HepG2 (cell line): Measurements from ENCODE around the gene FALEC. TPM values are rescaled to one million over a fixed set of nuclear protein-coding genes. Genes with fewer than 3 reads are reported as not detected.

Source experiments
- HCFC1 ChIP-seq: fragments of 150-350 bp; IDR thresholded peaks from 2 replicates; pipeline ENCODE4 v1.6.1; 2014; ENCODE audit warnings: low read depth, low read length
- MYPOP ChIP-seq: sonication (generic); formaldehyde crosslinking; IDR thresholded peaks from 2 replicates; pipeline ENCODE4 v1.8.1; 2023; ENCODE audit warnings: mild to moderate bottlenecking, moderate library complexity, missing genetic modification reagents
- SP4 ChIP-seq: sonication (generic); formaldehyde crosslinking; IDR thresholded peaks from 2 replicates; pipeline ENCODE4 v1.8.1; 2023; ENCODE audit warnings: mild to moderate bottlenecking, missing genetic modification reagents
- TRIM22 ChIP-seq: fragments of 450-650 bp; IDR thresholded peaks from 2 replicates; pipeline ENCODE4 v1.6.1; 2017
- UBTF ChIP-seq: sonication (generic); formaldehyde crosslinking; IDR thresholded peaks from 2 replicates; pipeline ENCODE4 v1.4.0; 2020; ENCODE audit warnings: mild to moderate bottlenecking, missing genetic modification reagents
- ZBTB20 ChIP-seq: sonication (generic); formaldehyde crosslinking; IDR thresholded peaks from 2 replicates; pipeline ENCODE4 v1.8.1; 2023; ENCODE audit warnings: missing genetic modification reagents, low read depth, mild to moderate bottlenecking, borderline replicate concordance
- ZNF709 ChIP-seq: sonication (generic); formaldehyde crosslinking; IDR thresholded peaks from 2 replicates; pipeline ENCODE4 v1.5.0; 2020; ENCODE audit warnings: mild to moderate bottlenecking, missing genetic modification reagents
- ZNF720 ChIP-seq: sonication (generic); formaldehyde crosslinking; IDR thresholded peaks from 2 replicates; pipeline ENCODE4 v1.4.0; 2020; ENCODE audit warnings: missing genetic modification reagents
- ZNF777 ChIP-seq: sonication (generic); formaldehyde crosslinking; IDR thresholded peaks from 2 replicates; pipeline ENCODE4 v1.4.0; 2020; ENCODE audit warnings: missing genetic modification reagents
- polyA plus RNA-seq, 8 experiments: library from polyadenylated mRNA; depleted of rRNA in 3 of 8; stranded (reverse) in 7 of 8; unstranded in 1 of 8; fragments of >200 nt; fragmentation: Illumina TruSeq in 4 of 8; extraction: Trizol in 4 of 8; gene quantifications; 2 replicates each; pipeline versions ENCODE4 v1.2.1 to v1.2.3, GENCODE V29; 2011 to 2016; ENCODE audit warnings: low read depth in 4 of 8, missing spikeins in 1 of 8, mixed read lengths in 1 of 8; ENCODE audit not compliant: insufficient read depth in 1 of 8
- total RNA-seq, 5 experiments: library from RNA; depleted of rRNA; stranded (reverse); fragments of >200 nt; fragmentation: Illumina TruSeq; extraction: Trizol; gene quantifications; 2 replicates each; pipeline ENCODE4 v1.2.3, GENCODE V29; 2016; ENCODE audit warnings: low read depth in 1 of 5
- TF ChIP-seq, protein P1 (sequence below): sonication (generic); formaldehyde crosslinking; IDR thresholded peaks from 2 replicates; pipeline ENCODE4 v1.5.1; 2020; ENCODE audit warnings: missing genetic modification reagents, mild to moderate bottlenecking, borderline replicate concordance
- TF ChIP-seq, protein P2 (sequence below), 2 experiments: IDR thresholded peaks; 2 replicates each; pipeline ENCODE4 v1.6.1; 2011 to 2012; ENCODE audit warnings: low read length in 2 of 2, borderline replicate concordance in 1 of 2, low read depth in 1 of 2, mild to moderate bottlenecking in 1 of 2, moderate library complexity in 1 of 2
- TF ChIP-seq, protein P3 (sequence below): sonication (generic); formaldehyde crosslinking; IDR thresholded peaks from 2 replicates; pipeline ENCODE4 v1.5.0; 2020; ENCODE audit warnings: missing genetic modification reagents, mild to moderate bottlenecking, borderline replicate concordance
- TF ChIP-seq, protein P4 (sequence below): sonication (generic); formaldehyde crosslinking; conservative IDR thresholded peaks from 2 replicates; pipeline ENCODE4 v1.8.0; 2022; ENCODE audit warnings: mild to moderate bottlenecking, moderate library complexity, missing genetic modification reagents

The FALEC gene
- total and polyA plus RNA-seq, 2 of the 13 experiments (the other 11 are each of a cell fraction or from before 2014, with no cell fraction given) = 0.33 to 0.71 TPM

DNA sequence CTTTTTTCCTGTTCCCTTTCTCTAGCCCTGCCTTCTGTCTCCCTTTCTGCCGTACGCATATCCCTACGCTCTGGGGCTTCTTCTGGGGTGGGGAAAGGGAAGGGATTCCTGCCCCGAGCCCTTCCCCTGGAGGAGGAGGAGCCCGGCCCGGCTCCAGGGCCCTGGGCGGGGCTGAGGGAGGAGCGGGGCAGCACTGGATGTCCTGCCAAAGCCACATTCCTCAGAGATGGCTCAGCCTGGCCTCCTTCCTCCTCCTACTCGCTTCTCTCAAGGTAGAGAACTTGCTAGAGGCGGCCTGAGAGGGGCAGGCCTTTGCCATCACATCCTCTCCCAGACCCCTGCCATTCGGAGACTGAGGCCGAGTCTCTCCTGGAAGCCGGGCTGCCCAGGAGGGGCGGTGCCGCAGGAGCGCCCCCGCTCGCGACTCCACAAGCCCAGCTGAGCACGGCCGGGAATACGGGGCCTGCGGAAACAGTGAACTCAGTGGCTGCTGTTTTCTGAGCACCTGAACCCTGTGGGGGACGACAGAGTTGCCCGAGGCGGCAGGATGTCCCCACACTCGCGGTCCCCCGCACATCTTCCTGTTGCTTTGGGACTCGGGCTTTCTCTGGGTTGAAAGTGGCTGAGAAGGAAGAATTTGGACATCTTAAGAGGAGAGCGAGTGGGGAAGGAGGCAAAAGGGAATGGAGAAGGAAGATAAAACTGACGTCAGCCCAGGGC lies 45.9 kb downstream of the FALEC start (continued):
- TF ChIP-seq, protein P1, sequence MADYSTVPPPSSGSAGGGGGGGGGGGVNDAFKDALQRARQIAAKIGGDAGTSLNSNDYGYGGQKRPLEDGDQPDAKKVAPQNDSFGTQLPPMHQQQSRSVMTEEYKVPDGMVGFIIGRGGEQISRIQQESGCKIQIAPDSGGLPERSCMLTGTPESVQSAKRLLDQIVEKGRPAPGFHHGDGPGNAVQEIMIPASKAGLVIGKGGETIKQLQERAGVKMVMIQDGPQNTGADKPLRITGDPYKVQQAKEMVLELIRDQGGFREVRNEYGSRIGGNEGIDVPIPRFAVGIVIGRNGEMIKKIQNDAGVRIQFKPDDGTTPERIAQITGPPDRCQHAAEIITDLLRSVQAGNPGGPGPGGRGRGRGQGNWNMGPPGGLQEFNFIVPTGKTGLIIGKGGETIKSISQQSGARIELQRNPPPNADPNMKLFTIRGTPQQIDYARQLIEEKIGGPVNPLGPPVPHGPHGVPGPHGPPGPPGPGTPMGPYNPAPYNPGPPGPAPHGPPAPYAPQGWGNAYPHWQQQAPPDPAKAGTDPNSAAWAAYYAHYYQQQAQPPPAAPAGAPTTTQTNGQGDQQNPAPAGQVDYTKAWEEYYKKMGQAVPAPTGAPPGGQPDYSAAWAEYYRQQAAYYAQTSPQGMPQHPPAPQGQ (CRISPR knock-in tag) = no peak
- no peak for TF ChIP-seq ZNF720
- no peak for TF ChIP-seq HCFC1
- TF ChIP-seq UBTF = peak; percentile 83
- TF ChIP-seq SP4 (CRISPR knock-in tag) = peak; percentile 24; the same call in 1 of the 2 replicates
- TF ChIP-seq, protein P2, sequence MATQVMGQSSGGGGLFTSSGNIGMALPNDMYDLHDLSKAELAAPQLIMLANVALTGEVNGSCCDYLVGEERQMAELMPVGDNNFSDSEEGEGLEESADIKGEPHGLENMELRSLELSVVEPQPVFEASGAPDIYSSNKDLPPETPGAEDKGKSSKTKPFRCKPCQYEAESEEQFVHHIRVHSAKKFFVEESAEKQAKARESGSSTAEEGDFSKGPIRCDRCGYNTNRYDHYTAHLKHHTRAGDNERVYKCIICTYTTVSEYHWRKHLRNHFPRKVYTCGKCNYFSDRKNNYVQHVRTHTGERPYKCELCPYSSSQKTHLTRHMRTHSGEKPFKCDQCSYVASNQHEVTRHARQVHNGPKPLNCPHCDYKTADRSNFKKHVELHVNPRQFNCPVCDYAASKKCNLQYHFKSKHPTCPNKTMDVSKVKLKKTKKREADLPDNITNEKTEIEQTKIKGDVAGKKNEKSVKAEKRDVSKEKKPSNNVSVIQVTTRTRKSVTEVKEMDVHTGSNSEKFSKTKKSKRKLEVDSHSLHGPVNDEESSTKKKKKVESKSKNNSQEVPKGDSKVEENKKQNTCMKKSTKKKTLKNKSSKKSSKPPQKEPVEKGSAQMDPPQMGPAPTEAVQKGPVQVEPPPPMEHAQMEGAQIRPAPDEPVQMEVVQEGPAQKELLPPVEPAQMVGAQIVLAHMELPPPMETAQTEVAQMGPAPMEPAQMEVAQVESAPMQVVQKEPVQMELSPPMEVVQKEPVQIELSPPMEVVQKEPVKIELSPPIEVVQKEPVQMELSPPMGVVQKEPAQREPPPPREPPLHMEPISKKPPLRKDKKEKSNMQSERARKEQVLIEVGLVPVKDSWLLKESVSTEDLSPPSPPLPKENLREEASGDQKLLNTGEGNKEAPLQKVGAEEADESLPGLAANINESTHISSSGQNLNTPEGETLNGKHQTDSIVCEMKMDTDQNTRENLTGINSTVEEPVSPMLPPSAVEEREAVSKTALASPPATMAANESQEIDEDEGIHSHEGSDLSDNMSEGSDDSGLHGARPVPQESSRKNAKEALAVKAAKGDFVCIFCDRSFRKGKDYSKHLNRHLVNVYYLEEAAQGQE (IDR thresholded peaks at IDR 0.05; ENCODE audit: borderline replicate concordance in 1 of 2, low read depth in 1 of 2, low read length in 2 of 2) = peak in 1 of 2 experiments; percentile 18; a peak in 1 of 4 replicates
- TF ChIP-seq TRIM22 = no peak
- TF ChIP-seq ZBTB20 (CRISPR knock-in tag) = peak; percentile 70; the same call in 1 of the 2 replicates
- TF ChIP-seq ZNF709 (CRISPR knock-in tag) = no peak; the same call in 1 of the 2 replicates
- no peak for TF ChIP-seq ZNF777 (CRISPR knock-in tag)
- peak; percentile 76 for TF ChIP-seq MYPOP (CRISPR knock-in tag)
- TF ChIP-seq, protein P3, sequence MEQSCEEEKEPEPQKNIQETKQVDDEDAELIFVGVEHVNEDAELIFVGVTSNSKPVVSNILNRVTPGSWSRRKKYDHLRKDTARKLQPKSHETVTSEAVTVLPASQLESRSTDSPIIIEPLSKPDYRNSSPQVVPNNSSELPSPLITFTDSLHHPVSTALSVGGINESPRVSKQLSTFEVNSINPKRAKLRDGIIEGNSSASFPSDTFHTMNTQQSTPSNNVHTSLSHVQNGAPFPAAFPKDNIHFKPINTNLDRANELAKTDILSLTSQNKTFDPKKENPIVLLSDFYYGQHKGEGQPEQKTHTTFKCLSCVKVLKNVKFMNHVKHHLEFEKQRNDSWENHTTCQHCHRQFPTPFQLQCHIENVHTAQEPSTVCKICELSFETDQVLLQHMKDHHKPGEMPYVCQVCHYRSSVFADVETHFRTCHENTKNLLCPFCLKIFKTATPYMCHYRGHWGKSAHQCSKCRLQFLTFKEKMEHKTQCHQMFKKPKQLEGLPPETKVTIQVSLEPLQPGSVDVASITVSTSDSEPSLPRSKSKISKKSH (CRISPR knock-in tag) = 0 out of 2 replicates have a peak, but pooled peaks have one; percentile 13
- TF ChIP-seq, protein P4, sequence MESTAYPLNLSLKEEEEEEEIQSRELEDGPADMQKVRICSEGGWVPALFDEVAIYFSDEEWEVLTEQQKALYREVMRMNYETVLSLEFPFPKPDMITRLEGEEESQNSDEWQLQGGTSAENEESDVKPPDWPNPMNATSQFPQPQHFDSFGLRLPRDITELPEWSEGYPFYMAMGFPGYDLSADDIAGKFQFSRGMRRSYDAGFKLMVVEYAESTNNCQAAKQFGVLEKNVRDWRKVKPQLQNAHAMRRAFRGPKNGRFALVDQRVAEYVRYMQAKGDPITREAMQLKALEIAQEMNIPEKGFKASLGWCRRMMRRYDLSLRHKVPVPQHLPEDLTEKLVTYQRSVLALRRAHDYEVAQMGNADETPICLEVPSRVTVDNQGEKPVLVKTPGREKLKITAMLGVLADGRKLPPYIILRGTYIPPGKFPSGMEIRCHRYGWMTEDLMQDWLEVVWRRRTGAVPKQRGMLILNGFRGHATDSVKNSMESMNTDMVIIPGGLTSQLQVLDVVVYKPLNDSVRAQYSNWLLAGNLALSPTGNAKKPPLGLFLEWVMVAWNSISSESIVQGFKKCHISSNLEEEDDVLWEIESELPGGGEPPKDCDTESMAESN (CRISPR knock-in tag) = no peak; the same call in none of the 2 replicates
